ENCODE measurements around the gene KCNK5. TPM values are rescaled to one million over a fixed set of nuclear protein-coding genes. Genes with fewer than 3 reads are reported as not detected.
A peak's percentile ranks its signal among the peaks of the same experiment; 100 is the strongest.

The KCNK5 gene
- total and polyA plus RNA-seq, 9 of the 15 experiments (the other 6 are each of a cell fraction or from before 2014, with no cell fraction given) = 1.5 to 45.8 (median 25.8) TPM

DNA sequence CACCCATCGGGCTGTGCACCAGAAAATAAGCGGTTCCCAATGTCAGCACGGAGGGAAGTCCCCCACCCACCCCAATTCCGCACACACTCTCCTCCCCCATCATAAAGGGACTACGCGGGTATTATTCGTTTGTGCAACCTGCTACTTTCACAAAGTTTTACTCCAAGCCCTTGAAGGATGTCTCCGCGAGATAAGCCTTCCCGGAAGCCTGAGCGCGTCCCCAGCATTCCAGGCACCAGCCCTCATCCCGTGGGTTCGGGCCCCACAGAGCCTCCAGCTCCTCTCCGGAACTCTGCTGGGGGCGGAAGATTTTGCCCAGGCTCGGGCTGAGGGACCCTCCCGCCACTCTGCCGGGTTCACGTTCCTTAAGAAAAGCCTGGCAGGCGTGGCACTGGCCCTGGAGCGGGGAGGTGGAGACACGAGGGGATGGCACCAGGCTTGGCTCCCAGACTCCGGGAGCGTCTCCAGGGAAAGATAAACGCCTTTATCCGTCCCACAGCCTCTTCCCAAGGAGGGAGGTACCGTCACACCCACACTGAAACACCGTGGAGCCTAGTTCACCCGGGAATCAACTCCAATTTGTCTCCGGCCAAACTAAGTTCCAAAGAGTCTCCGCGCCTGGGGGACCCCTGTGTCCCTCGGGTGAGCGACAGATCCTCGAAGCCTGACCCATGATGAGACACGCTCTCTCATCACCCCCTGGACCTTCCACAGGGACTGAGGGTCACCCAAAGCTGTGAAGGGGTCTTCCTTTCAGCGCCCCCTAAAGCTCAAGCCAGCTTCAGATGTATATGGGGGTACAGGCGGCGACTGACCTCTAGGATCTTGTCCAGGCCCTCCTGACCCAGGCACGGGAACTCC is 934 bp downstream of the KCNK5 start (continued):
- TF ChIP-seq AFF1 (IDR thresholded peaks at IDR 0.05; ENCODE audit: low read depth in 1 of 2, partially characterized antibody in 2 of 2) (no peak), RFX1 (IDR thresholded peaks at IDR 0.05) (no peak), SRSF9 (IDR thresholded peaks at IDR 0.05; ENCODE audit: borderline replicate concordance, low read depth, low read length) (no peak), RBM15 (IDR thresholded peaks at IDR 0.05; ENCODE audit: insufficient read depth, low read length) (no peak), ZNF217 (CRISPR knock-in tag; IDR thresholded peaks at IDR 0.05) (no peak), TBL1XR1 (IDR thresholded peaks at IDR 0.05; ENCODE audit: low read length in 2 of 2) (peak in 1 of 2 experiments; percentile 58; a peak in 1 of 4 replicates), SAP30 (IDR thresholded peaks at IDR 0.05; ENCODE audit: borderline replicate concordance, insufficient read depth, low read depth, low read length, poor library complexity, severe bottlenecking) (peak; percentile 73), NR3C1 (CRISPR knock-in tag; IDR thresholded peaks at IDR 0.05) (no peak), TEAD1 (CRISPR knock-in tag; IDR thresholded peaks at IDR 0.05) (peak in 1 of 2 experiments; percentile 20; a peak in 1 of 4 replicates), NKRF (IDR thresholded peaks at IDR 0.05; ENCODE audit: borderline replicate concordance) (no peak), TOE1 (IDR thresholded peaks at IDR 0.05; ENCODE audit: borderline replicate concordance) (0 out of 2 replicates have a peak, but pooled peaks have one; percentile 31), TOE1 (CRISPR knock-in tag; IDR thresholded peaks at IDR 0.05; ENCODE audit: borderline replicate concordance, low read depth) (no peak)
- TF ChIP-seq, protein P1, sequence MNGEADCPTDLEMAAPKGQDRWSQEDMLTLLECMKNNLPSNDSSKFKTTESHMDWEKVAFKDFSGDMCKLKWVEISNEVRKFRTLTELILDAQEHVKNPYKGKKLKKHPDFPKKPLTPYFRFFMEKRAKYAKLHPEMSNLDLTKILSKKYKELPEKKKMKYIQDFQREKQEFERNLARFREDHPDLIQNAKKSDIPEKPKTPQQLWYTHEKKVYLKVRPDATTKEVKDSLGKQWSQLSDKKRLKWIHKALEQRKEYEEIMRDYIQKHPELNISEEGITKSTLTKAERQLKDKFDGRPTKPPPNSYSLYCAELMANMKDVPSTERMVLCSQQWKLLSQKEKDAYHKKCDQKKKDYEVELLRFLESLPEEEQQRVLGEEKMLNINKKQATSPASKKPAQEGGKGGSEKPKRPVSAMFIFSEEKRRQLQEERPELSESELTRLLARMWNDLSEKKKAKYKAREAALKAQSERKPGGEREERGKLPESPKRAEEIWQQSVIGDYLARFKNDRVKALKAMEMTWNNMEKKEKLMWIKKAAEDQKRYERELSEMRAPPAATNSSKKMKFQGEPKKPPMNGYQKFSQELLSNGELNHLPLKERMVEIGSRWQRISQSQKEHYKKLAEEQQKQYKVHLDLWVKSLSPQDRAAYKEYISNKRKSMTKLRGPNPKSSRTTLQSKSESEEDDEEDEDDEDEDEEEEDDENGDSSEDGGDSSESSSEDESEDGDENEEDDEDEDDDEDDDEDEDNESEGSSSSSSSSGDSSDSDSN (IDR thresholded peaks at IDR 0.05; ENCODE audit: borderline replicate concordance in 1 of 2, low read depth in 2 of 2, low read length in 2 of 2) = peak; percentile 51 to 64; a peak in 2 of 4 replicates
- TF ChIP-seq, protein P2, sequence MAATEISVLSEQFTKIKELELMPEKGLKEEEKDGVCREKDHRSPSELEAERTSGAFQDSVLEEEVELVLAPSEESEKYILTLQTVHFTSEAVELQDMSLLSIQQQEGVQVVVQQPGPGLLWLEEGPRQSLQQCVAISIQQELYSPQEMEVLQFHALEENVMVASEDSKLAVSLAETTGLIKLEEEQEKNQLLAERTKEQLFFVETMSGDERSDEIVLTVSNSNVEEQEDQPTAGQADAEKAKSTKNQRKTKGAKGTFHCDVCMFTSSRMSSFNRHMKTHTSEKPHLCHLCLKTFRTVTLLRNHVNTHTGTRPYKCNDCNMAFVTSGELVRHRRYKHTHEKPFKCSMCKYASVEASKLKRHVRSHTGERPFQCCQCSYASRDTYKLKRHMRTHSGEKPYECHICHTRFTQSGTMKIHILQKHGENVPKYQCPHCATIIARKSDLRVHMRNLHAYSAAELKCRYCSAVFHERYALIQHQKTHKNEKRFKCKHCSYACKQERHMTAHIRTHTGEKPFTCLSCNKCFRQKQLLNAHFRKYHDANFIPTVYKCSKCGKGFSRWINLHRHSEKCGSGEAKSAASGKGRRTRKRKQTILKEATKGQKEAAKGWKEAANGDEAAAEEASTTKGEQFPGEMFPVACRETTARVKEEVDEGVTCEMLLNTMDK (IDR thresholded peaks at IDR 0.05; ENCODE audit: borderline replicate concordance, insufficient read depth, low read depth, low read length, poor library complexity, severe bottlenecking) = no peak
